Measurements from ENCODE around the gene GLRB.
"Not testable (repeated sequence)": the region's sequence is repeated elsewhere in the genome, so short reads cannot be mapped to it uniquely, and the experiment has no call there.

GLRB gene
- total RNA-seq, result 0 to 0.04 reads per million in 2 experiments

DNA sequence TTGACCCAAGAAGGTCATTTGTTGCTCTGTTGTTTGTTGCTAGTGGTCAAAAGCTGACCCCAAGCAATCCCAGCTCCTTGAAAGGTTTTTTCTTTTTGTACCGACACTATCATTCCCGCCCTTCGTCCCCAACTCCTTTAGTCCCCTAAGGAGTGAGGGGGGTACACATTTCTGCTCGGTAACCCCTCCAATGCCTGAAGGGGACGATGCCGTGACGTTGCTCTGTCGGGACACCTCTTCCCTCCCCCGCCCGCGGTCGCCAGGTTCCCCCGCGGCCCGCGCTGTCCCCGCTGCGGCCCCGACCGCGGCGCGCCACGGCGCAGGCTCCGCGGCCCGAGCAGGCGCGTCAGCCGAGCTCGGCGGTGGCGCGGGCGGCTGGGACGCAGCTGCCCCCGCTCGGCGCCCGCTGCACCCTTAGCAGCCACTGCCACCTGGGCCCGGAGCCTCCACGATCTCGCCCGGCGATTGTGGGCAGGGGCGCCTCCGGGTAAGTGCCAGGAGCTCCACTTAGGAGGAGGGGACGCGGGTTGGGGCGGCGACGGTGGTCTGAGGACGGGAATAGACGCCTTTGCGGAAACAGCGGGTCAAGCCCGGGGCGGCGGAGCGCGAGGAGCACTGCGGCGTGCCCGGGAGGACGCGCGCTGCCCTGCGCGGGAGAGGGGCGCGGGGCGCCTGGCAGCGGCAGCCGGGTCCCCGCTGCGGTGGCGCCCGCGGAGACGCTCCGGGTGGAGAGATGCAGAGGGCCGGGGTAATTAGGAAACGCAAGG, at the start of gene GLRB:
Gene GLRB, plus strand, starts transcription at position 340 of the 767 bp plus-strand sequence. CDS start 1,875 bp downstream, outside the sequence.
- no peak for DNase-seq (ENCODE audit: low read depth)

GRCh38 chr4:157035471-157035870, 40.5 kb upstream of the GLRB start:
- no peak for DNase-seq (ENCODE audit: low read depth)

DNA sequence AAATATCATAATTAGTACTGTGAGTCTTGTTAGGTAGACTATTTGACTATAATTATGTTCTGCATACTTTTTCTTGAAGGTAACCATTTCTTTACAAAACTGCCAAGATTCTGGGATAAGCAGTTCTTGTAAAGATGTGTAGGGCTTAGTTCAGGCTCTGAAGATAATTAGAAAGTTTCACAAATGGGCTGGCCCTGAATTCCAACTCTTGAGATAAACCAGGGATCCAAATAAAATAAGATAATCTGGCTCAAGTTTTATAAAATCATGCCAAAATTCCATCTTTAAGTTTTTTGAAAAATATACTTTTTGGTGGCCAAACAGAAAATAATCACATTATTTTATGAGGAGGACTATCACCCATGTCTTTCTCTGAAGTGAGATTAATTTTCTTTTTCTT, 35.5 kb upstream of the GLRB start:
- DNase-seq (ENCODE audit: low read depth), result no peak

DNA sequence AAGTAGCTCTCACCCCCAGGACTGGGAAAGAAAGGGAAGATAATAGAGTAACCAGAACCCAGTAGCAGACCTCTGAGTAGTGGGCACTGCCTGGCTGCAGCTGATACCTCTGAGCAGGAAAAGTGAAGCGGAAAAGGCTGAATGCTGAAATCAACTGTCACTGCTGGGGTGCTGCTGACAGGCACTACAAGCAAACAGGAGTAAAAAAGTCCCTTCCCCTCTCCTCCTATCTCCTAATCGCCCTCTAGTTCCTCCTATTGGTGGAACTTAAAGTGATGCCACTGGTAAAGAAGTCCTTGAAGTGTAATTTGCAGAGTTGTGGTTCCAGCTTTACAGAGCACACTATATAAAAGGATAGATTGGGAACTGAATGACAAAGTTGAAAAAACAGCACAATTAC, 32.8 kb upstream of the GLRB start:
- DNase-seq (ENCODE audit: low read depth), result no peak

DNA sequence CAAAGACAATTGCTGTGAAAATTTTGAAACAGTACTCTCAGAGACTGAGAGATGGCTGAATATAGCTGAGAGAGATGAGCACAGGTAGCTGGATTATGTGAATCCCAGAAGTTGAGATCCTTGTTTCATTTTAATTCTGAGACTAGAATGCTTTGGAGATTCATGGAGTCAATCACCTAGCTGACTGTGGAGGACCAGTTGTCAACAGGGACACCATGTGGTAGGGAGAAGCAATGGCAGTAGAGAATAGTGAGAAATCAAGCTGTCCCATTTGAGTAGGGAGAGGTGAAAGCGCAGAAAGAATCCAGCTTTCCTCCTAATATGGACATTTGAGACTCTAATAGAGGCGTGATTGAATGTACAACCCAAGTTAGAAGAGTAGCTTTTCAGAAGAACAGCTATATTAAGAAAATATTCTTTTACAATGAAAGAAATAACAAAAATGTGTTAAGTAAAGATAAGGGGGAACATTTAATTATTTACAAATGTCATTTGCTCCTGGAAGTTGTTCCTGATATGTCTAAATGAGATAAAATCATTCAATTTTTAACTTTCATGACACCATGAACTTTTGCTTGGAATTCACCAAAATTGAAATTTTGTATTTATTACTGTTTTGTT, 30.3 kb upstream of the GLRB start:
- DNase-seq (ENCODE audit: low read depth), result no peak

GRCh38 chr4:157048248-157048647, 27.7 kb upstream of the GLRB start:
- DNase-seq (ENCODE audit: low read depth), result no peak

GRCh38 chr4:157050561-157050960, 25.4 kb upstream of the GLRB start:
- no peak for DNase-seq (ENCODE audit: low read depth)

GRCh38 chr4:157052429-157053040, 23.4 kb upstream of the GLRB start:
- DNase-seq (ENCODE audit: low read depth), result no peak

GRCh38 chr4:157057218-157057617, 18.7 kb upstream of the GLRB start:
- no peak for DNase-seq (ENCODE audit: low read depth)

DNA sequence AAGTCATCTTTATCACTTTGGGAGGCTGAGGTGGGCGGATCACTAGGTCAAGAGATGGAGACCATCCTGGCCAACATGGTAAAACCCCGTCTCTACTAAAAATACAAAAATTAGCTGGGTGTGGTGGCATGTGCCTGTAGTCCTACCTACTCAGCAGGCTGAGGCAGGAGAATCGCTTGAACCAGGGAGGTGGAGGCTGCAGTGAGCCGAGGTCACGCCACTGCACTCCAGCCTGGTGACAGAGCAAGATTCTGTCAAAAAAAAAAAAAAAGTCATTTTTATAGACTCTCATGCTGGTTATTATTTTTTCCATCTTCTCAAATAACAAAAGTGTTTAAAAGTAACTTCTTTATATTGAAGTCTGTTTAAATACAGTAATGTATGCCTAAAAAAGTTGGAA, 17.1 kb upstream of the GLRB start:
- not testable (repeated sequence) for DNase-seq (ENCODE audit: low read depth)

GRCh38 chr4:157072002-157072401, 3.9 kb upstream of the GLRB start:
- no peak for DNase-seq (ENCODE audit: low read depth)

DNA sequence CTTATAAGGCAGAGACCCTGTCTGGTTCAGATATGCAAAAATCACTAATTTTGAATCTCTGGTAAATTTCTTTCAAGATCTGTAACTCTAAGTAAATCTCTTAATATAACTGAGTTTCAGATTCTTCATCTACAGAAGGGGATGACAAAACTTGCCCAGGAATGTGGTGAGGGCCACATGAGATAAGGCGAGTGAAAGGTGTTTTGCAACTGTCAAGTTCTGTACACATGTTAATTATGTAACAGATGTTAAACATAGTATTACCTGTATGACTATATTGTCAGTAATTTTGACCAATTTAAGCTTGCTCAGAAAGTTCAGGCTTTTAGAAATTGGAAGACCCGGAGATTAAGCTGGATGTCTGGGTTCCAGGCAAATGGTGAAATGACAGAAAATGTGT, 549 bp upstream of the GLRB start:
- no peak for DNase-seq (ENCODE audit: low read depth)

GRCh38 chr4:157076578-157076947, 613 bp downstream of the GLRB start:
- DNase-seq (ENCODE audit: low read depth), result no peak

GRCh38 chr4:157079441-157079840, 3.5 kb downstream of the GLRB start:
- DNase-seq (ENCODE audit: low read depth), result no peak

DNA sequence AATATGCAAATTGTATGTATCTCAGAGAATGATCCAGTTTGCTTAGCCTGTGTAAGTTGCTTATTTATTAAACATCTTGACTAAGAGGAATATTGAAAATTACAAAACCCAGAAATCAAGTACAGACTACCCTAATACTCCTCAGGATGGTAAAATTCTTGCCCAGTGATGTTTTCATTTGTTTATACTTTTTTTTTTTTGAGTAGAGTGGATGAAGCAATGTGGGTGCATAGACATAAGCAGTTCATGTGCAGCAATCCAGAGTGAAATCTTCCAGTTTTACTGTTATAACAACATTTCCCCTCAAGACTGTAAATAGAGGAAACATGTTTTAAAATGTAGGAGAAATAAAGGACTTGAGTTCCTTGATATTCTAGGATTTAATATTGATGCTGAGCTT, 4.7 kb downstream of the GLRB start:
- no peak for DNase-seq (ENCODE audit: low read depth)

GRCh38 chr4:157095716-157096115, 19.8 kb downstream of the GLRB start:
- DNase-seq (ENCODE audit: low read depth), result no peak

GRCh38 chr4:157096439-157096838, 20.5 kb downstream of the GLRB start:
- no peak for DNase-seq (ENCODE audit: low read depth)

DNA sequence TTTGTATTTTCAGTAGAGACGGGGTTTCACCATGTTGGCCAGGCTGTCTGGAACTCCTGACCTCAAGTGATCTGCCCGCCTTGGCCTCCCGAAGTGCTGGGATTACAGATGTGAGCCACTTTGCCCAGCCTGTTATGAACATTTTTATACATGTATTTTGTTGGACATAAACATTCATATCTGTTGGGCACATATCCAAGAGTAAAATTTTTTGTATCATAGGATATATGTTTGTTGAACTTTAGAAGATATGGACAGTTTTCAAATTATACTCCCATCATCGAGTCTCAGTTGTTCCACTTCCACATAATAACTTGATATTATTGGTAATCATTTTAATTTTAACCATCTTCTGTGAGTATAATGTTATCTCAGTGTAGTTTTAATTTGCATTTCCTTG, 23.6 kb downstream of the GLRB start:
- no peak for DNase-seq (ENCODE audit: low read depth)

DNA sequence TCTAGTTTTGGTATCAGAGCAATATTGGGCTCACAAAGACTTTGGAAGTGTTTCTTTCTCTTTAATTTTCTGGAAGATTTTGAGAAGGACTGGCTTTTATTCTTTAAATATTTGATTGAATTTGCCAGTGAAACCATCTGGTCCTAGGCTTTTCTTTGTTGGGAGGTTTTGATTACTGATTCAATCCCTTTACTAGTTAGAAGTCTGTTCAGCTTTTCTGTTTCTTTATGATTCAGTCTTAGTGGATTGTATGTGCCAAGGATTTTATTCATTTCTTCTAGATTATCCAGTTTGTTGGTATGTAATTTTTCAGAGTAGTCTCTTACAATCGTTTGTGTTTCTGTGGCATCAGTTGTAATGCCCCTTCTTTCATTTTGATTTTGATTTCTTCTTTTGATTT, 28.6 kb downstream of the GLRB start:
- no peak for DNase-seq (ENCODE audit: low read depth)

DNA sequence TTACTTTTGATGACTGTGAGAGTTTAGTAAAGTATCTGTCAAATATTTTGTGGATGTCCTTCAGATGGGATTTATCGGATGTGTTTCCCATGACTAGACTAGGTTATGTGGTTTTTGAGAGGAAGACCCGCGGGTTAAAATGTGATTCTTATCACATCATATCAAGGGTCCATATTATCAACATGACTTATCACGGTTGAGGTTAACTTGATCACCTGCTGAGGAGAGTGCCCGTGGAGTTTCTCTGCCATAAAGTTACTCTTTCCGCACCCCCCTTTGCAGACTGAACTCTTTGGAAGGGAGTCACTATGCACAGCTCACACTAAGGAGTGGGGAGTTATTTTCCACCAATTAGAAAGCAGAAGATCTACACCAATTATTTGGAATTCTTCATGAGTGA, 38.7 kb downstream of the GLRB start:
- no peak for DNase-seq (ENCODE audit: low read depth)

GRCh38 chr4:157115613-157116335, 39.8 kb downstream of the GLRB start:
- DNase-seq (ENCODE audit: low read depth), result no peak

GRCh38 chr4:157121401-157121800, 45.5 kb downstream of the GLRB start:
- no peak for DNase-seq (ENCODE audit: low read depth)

GRCh38 chr4:157127571-157127970, 51.6 kb downstream of the GLRB start:
- DNase-seq (ENCODE audit: low read depth), result no peak

Data from T follicular helper cell (primary cell).